ENCODE results near the gene DPP10.

Gene DPP10

GRCh38 chr2:115165529-115166109, 723.2 kb downstream of the DPP10 start:
- no peak for DNase-seq

- no peak for DNase-seq
Observed at GRCh38 chr2:115168457-115168856, 726.0 kb downstream of the DPP10 start.

- no peak for DNase-seq
Observed at GRCh38 chr2:115169814-115170213, 727.4 kb downstream of the DPP10 start.

- DNase-seq: no peak
Observed at GRCh38 chr2:115171751-115172150, 729.3 kb downstream of the DPP10 start.

DNA sequence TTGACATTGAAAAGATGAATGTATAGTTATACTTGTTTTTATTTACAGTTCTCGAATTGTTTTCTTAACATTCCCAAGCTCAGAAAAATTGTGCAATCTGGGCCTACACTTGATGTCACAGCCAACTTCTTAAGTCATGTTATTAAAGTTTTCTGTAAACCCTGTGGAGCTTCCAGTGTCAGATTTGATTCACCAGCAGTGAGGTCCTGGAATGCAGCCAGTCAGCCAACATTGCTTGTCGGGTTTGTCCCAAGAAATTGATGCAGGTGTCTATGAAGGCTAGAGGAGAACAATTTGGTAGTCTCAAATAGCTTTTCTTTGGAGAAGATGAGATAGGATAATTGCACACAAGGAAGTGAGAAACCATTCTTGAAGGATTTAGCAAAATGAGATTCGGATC, 732.2 kb downstream of the DPP10 start:
- no peak for DNase-seq

GRCh38 chr2:115183144-115183543, 740.7 kb downstream of the DPP10 start:
- DNase-seq: no peak

DNA sequence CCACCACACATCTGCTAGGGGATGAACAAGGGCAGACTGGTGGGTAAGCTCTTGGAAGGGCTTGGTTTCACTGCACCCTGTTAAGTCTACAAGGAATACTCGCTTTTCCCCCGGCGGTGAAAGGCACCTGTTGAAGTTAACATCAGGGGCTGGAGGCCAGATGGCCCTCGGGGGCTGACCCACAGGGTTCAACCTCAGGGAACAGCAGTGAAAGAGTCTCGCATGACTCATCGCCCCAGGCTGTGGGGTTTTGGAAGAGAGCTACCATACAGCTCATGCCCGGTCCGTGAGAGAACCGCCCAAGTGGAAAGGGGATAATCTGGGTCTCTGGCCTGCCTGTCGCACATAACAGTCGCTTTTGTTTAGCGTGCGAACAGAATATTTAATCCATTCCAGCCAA, 748.0 kb downstream of the DPP10 start:
- no peak for DNase-seq

- no peak for DNase-seq
Observed at GRCh38 chr2:115194623-115195022, 752.2 kb downstream of the DPP10 start.

DNA sequence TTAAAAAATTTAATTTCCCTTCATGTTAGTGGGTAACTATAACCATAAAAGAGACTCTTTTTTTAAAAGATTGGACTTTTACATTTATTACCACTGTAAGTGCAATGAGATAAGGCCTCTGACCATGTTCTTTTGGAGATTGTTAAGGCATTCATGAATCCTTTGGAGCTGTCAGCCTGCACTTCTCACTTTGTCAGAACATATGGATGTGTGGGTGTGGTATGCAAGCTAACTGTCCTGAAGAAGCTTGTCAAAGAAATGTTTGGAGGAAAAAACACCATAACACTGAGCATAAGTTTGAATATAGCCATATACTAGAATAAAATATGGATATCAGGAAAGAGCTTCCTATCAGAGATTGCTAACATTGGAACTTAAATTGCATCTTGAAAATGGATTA, 754.1 kb downstream of the DPP10 start:
- DNase-seq: no peak

GRCh38 chr2:115199966-115200365, 757.5 kb downstream of the DPP10 start:
- DNase-seq: no peak

DNA sequence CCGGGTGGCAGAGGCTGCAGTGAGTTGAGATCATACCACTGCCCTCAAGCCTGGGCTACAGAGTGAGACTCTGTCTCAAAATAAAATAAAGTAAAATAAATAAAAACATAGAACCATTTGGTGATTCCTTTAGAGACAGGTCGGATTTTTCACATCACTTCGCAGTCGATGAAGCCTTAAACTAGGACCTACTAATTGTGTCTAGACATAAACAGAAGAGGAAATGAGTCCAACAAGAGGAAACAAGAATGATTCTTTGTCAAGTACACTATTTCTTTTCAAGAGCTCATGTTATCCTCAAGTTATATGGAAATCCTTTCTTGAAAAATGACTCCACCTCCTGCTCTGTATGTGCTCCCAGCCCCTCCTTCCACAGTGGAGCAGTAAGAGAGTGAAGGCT, 758.9 kb downstream of the DPP10 start:
- no peak for DNase-seq

DNA sequence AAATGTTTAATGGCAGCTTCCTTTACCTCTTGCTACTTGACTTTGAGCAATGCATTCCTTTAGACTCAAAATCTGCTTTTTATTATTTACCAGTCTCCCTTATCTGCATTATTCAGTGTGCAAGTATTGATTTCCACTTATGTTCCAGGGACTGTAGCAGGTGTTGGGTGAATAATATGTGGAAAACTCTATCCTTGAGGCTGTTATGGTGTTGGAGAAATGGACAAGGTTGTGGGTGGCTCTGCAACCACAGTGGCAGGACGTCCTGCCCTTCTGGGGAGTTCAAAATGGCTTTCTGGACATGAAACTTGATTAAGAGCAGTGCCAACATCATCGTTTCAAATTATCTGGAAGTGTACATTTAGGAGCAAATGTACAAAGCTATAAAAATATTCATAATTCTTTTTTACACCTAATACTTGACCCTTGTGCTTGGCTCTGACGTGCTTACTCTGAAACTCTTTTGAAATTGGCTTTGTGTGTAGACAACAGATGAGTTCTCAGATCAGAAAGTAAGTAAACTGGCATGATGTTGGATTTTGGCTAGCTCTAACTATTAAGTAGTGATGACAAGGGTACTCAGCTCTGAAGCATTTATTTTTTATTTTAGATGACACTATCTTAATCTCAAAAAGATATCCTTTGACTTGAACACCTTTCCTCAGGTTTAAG, 766.2 kb downstream of the DPP10 start:
- no peak for DNase-seq

DNA sequence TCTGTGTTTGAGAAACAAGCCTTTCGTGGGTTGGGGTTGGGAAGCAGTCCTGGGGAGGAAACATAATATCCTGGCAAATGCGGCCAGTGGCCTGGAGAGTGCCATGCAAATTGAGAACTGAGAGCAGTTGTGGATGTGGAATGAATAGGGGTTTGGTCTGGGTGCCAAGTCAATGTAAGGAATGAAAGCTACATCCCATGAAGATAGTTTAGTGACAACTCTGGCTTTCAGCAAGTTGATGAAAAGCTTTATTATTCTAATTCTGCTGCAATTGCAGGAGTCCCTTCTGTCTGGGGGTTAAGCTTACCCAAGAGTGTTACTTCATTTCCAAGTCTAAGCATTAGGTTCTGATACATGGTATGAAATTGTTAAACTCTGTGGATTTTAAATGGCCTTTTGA, 771.6 kb downstream of the DPP10 start:
- no peak for DNase-seq

DNA sequence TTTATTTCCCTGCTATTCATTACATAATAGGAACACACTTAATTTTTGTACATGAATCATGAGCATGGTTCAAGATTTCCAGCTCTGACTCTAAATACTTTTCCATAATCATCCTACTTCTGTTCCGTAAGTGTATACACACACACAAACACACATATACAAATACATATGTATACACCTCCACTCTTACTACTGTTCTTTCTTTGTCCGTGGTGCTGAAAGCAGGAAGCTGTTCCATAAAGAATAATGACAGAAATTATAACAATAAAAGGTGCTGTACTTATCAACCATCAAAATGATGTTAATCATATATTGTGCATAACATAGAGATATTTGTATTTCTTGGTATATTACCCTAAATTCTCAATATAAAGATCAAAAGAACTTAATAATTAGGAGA, 776.9 kb downstream of the DPP10 start:
- no peak for DNase-seq

GRCh38 chr2:115234186-115234585, 791.7 kb downstream of the DPP10 start:
- no peak for DNase-seq

DNA sequence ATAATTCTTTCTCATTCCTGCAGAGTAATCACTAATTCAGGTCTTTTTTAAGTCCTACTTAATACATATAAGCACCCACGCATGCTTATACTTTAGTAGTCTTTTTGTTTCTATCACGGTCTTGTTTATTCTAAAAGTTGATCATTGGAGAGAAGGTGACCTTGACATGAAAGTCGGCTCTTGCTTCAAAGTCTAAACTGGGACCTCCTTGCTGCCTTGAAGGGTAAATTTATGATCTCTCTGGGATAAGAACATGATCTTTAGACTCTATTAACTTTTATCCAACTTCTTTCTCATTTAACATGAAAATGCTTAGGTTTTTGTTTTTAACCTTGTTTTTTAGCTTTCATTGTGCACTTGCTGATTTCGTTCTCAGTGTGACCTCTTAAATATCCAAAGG, 792.3 kb downstream of the DPP10 start:
- no peak for DNase-seq

GRCh38 chr2:115248066-115248465, 805.6 kb downstream of the DPP10 start:
- DNase-seq: no peak

DNA sequence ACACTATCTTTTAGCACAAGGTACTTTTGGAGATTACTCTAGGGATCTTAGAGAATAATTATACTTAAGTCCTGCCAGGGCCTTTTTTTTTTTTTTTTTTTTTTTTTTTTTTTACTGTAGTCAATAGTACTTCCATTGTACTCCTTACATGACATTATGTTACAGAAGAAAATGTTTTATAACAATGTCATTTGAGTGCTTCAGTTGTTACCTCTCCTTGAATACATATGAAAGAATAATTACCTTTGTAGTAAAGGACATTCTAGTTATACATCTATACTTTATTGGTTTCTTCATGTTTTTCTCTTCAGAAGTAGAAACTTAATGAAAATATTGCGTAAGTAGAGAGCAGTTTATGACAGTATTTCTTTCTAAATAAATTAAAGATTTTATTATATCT, 834.9 kb downstream of the DPP10 start:
- DNase-seq: no peak

- no peak for DNase-seq
Observed at GRCh38 chr2:115285416-115285815, 843.0 kb downstream of the DPP10 start.

- DNase-seq: no peak
Observed at GRCh38 chr2:115290478-115290877, 848.0 kb downstream of the DPP10 start.

DNA sequence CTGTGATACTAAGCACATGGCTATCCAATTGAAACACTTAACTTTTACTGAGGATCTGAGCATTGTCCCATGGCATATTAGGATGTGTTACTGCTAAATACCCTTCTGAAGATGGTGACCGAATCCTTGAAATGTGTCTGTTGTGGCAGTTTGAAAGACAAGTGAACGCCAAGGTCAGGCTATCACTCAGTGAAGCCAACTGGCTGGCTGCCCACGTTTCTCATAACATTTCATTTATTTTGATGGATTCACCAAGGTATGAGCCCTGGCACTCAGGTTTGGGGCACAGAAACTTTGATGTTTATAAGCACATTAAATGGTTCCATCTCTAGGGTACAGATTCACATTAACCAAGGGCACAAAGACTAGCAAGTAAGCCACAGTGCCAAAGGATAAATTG, 850.3 kb downstream of the DPP10 start:
- no peak for DNase-seq

DNA sequence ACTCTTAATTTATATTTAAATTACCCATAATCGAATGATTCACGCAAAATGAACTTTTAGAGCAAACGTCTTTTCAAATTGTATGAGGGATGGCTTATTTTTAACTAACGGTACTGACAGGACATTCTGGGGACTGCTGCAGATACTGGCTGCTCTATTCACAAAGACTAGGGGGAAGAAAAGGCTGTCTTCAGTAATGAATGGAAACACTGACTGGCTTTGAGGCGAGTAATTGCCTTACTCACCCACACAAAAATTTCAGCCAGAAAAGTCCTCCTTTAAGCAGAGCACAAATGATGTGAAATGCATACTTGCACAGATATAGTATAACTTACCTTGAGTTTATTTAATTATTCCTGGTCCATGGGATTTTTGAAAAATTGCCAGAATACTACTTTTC, 852.6 kb downstream of the DPP10 start:
- DNase-seq: no peak

DNA sequence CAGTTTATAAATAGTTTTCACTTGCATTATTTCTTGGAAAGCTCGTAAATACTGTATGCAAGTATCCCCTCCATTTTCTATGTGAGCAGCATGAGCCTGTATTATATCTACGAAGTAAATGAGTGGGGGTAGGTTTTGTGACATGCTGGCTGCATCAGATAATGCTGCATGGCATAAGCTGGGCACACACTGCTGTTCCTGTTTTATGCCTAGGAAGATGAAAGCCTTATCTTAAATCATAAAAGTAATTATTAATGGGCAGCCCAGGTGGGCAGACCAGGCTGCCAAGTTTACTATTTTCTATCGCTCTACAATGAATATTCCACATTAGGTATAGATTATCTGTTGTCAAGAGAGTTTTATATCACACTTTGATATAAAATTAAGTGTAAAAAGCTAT, 854.6 kb downstream of the DPP10 start:
- no peak for DNase-seq

DNA sequence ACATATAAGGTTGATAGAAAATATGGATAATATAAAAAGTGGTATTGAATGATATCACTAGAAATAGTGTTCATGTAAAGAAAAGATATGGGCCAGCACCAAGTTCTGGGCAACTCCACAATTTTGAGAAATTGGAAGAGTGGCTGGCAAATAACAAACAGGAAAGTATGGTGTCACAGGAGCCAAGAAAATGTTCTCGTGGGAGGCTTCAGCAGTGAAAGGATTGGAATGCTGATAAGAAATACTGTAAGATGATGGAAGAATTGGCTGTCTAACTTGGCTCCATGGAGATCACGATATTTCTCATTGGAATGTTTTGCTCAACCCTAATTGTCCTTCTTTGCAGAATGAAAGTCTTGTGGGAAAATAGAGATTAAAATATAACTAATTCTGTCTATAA, 856.8 kb downstream of the DPP10 start:
- DNase-seq: no peak

DNA sequence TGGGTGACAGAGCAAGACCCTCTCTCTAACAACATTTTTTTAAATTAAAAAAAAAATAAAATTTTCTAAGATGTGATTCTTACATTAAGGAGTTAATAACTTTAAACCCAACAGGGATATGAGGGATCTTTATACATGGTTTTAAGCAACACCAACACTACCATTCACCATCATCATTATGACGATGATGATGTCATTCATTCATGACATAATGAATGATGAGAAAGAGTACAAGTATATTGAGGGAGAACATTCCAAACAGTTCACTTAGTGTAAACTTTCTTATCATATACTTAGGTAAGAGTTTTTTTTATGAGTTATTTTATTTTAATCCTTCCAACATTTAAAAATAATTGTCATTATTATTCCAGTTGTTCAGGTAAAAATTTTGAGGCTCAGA, 863.3 kb downstream of the DPP10 start:
- no peak for DNase-seq

Measured in SIG-M5 (cell line).